GM23248 (cell line): ENCODE results near the gene MPHOSPH6.

Source experiments
- EZH2 ChIP-seq: fragments of 200-600 bp; sonication (generic); IDR thresholded peaks from 2 replicates; pipeline ENCODE4 v1.6.1; 2018; ENCODE audit warnings: antibody characterized with exemption, mild to moderate bottlenecking; ENCODE audit not compliant: insufficient read depth, poor library complexity, severe bottlenecking
- EZH2phosphoT487 ChIP-seq: fragments of 200-600 bp; sonication (generic); IDR thresholded peaks from 2 replicates; pipeline ENCODE4 v1.6.1; 2018; ENCODE audit warnings: antibody characterized with exemption, moderate library complexity, mild to moderate bottlenecking, low read depth; ENCODE audit not compliant: insufficient read depth

DNA sequence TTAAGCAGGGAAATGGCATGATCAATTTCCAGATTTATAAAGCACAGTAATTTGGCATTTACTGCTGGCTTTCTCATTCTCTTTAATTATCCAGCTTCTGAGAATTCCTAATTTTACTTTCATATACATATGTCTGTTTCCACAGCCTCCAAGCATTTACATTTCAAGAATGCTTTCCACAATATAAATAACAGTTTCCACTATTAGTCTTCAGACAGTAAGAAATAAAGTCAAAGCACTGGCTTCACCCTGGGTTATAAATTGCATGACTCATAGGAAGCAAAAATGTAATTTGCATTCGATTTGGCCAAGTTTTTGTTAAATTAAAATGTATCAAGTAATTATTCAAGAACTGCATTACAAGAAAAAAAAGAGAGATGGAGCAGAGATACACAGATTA, 53.5 kb downstream of the MPHOSPH6 start:
- TF ChIP-seq EZH2 (no peak), EZH2phosphoT487 (no peak)
